Stimulated activated CD4-positive, alpha-beta T cell treated with anti-CD3 and anti-CD28 coated beads, Interleukin-12 subunit alpha, Interleukin-12 subunit beta, amount 100 ng/mL, for 48 hours (primary cell): ENCODE data around the gene IPO13.
A peak's percentile ranks its signal among the peaks of the same experiment; 100 is the strongest.

Source experiments
- DNase-seq, 3 donors: peaks; one replicate each; pipeline ENCODE4 v3.0.0-alpha.2; 2020; ENCODE audit warnings: low read depth in 2 of 3, low spot score in 1 of 3

The IPO13 gene

DNA sequence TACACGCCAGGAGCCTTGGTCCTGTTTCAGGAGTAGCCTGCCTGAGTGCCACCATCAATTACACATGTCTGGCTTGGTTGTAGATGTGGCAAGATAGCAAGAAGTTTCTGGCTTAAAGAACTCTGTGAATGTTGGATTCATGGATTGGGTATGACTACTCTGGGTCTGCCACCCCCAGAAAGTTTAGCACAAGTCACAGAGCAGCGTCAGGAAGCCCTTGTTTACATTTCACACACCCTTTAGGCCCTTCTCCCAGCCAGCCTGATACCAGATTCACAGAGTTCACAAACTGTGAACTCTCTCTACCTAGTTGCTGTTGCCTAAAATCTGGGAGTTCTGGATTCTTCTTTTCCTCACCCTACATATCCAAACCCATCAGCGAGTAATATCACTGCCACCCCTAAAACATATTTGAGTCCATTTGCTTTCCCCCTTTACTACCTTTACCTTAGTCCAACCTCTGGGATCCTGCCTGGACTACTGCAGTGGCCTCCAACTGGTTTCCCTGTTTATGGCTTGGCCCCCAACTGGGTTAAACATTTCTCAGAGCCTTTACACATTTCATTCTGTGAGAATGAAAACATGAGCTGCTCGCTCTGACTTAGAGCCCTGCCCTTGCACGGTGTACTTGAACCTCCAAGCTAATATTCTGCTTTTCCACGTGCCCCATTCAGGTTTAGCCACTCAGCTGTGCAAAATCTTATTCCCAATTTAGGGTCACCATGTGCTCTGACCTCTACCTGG is 40.6 kb downstream of the IPO13 start:
- no peak for DNase-seq

DNA sequence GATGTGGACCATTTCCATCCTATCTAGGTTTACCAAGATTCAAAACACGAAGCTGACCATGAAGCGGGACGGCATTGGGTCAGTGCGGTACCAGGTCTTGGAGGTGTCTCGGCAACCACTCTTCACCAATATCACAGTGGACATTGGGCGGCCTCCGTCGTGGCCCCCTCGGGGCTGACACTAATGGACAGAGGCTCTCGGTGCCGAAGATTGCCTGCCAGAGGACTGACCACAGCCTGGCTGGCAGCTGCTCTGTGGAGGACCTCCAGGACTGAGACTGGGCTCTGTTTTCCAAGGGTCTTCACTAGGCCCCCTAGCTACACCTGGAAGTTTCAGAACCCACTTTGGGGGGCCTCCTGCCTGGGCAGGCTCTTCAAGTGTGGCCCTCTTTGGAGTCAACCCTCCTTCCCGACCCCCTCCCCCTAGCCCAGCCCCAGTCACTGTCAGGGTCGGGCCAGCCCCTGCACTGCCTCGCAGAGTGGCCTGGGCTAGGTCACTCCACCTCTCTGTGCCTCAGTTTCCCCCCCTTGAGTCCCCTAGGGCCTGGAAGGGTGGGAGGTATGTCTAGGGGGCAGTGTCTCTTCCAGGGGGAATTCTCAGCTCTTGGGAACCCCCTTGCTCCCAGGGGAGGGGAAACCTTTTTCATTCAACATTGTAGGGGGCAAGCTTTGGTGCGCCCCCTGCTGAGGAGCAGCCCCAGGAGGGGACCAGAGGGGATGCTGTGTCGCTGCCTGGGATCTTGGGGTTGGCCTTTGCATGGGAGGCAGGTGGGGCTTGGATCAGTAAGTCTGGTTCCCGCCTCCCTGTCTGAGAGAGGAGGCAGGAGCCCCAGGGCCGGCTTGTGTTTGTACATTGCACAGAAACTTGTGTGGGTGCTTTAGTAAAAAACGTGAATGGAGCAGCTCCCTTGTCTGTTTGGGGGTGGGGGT is 43.8 kb downstream of the IPO13 start:
- DNase-seq = no peak

DNA sequence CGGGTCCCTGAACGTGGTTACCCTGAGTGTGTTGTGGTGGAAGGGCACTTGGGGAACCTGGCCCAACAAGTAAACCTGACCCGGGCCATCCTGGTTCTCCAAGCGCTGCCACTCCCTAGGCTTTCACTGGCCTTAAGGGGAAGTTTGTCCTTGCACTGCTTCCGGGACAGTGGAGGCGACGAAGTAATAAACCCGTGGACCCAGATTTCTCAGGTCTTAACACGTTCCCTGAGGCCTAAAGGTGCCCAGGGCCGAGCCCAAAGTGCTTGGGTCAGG is 44.4 kb downstream of the IPO13 start:
- DNase-seq = no peak

DNA sequence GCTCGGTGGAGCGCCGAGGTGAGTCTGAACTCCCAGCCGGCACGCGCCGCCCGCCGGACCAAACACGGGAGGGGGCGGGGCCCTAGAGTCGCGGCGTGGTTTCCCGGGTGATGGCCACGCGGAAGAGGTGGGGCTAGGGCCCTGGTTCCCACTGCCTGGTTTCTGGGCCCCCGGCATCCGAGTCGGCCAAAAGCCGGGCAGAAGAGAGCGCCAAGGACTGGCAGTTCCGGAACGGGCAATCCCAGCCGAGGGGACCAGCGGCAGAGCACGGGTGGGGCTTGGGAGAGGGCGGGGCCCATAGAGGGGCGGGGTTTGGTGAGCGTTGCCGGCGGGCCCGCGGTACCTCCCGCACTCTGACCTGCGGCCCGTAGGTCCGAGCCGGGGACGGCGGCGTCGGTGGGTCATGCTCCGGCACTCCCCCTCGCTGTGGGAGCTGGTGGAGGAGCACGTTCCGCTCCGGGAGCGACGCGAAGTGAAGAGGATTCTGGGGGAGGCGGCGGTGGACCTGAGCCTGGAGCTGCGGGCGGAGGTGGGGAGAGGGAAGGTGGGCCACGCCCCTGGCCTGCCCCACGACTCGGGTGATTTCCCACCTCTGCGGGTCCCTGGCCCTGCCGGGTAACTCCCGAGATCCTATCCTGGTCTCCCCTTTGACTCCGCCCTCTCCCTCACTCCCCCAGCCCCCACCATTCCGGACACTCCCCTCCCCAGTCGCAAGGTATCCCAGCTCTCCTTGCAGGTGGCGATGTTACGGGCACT is 44.9 kb downstream of the IPO13 start, which contains the start of gene CCDC24:
TSS of gene CCDC24 (plus strand) at position 124 of the 756 bp plus-strand sequence. CDS start at position 404, 280 bp downstream.
- peak; percentile 46 to 70 (median 58) for DNase-seq

DNA sequence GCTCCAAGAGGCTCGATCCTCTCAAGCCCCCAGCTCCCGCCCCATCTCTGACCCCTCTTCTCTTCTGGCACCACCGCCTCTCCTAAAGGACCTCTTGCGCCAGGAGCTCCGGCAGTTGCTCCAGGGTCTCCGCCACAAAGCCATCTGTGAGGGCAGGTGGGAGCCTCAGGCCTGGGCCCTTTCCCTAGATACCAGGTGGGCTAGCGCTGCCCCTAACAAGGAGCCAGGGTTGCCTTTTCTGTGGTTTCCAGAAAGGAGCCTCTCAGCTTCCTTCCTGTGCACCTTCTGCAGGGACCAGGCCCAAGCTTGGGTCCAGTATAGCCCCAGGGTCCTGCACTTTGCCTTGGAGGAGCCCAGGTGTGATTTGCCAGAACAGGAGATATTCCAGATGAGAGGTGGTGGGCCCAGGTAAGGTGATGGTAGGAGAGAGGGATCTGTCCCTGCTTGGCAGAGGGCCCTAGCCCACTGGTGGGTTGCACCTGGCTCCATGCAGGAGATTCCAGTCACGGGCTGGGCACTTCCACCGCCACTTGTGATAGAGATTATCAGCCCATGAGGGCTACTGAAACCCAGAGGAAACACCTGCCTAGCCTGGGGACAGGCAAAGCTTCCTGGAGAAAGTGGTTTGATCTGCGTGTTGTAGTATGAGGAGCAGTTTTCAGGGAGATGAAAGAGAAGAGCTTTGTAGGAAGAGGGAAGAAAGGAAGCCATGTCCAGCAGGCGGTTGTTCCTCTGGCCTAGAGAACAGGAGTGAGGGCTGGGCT is 45.7 kb downstream of the IPO13 start:
- no peak for DNase-seq

DNA sequence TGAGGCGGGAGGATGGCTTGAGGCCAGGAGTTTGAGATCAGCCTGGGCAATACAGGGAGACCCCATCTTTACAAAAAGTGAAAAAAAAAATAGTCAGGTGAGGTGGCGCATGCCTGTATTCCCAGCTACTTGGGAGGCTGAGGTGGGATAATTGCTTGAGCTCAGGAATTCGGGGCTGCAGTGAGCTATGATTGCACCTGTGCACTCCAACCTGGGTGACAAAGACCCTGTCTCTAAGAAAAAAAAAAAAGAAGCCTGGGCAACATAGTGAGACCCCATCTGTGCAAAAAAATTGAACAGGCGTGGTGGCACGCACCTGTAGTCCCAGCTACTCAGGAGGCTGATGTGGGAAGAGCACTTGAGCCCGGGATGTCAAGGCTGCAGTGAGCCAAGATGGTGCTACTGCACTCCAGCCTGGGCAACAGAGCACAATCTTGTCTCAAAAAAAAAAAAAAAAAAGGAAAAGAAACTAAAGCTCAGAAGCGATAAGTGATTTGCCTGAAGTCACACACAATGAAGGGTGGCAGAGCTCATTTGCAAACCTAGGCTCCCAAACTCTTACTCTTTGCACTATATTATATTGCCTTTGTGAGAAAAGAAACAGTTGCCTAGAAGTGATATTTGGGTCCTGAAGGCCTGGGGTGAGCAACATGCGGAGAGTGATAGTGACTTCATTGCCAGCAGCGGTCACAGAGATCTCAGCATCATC is 46.6 kb downstream of the IPO13 start:
- DNase-seq = no peak

DNA sequence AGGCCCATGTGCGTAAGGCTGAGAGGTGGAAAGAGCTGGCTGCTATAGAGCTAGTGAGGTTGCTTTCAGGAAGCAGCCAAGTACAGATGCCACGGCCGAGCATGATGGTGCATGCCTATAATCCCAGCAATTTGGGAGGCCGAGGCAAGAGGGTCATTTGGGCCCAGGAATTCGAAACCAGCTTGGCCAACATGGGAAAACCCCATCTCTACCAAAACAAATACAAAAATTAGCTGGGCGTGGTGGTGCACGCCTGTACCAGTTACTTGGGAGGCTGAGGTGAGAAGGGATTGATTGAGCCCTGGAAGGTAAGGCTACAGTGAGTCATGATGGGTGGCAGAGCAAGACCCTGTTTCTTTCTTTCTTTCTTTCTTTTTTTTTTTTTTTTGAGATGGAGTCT is 47.3 kb downstream of the IPO13 start:
- no peak for DNase-seq

DNA sequence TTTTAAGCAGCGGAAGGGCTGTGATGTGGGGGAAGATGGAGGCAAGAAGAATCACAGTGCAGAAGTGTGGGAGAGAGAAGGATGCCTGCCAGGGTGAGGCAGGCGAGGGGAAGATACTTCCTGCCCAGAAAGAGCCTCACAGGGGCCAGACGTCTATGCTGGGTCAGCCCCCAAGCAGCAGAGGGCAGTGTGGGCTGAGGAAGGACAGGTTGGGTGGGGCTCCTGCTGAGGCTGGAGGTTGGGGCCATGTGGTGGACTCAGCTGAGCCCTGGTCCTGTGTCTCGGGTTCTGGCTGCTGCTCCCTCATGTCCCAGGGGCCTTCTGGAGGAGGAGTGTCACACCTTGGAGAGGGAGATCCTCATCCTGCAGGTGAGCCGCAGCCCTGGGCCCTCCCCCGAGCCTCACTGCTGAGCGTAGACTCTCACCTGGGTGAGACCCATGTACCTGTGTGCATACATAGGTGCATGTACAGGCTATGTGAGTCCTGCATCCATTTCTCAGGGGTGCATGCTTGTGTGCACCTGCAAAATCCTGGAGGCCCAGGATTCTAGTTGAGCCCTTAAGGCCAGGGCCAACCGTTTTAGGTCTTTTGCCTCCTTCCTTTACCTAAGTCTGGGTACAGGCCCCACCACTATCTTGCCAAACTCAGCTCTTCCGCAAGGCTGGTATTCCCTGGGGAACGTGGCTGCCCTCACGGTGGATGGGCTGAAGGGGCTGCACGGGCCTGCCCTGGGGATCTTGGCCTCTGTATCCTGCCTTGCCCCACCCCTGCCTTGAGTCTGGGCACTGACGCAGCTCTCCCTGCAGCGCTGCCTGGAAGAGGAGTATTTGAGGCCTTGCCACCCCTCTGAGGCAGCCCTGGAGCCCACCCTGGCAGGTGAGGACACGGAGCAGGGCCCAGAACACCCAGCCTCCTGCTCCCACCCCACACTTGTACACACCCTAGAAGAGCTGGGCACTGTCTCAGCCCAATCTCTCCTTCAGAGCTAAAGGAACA is 48.3 kb downstream of the IPO13 start:
- no peak for DNase-seq

DNA sequence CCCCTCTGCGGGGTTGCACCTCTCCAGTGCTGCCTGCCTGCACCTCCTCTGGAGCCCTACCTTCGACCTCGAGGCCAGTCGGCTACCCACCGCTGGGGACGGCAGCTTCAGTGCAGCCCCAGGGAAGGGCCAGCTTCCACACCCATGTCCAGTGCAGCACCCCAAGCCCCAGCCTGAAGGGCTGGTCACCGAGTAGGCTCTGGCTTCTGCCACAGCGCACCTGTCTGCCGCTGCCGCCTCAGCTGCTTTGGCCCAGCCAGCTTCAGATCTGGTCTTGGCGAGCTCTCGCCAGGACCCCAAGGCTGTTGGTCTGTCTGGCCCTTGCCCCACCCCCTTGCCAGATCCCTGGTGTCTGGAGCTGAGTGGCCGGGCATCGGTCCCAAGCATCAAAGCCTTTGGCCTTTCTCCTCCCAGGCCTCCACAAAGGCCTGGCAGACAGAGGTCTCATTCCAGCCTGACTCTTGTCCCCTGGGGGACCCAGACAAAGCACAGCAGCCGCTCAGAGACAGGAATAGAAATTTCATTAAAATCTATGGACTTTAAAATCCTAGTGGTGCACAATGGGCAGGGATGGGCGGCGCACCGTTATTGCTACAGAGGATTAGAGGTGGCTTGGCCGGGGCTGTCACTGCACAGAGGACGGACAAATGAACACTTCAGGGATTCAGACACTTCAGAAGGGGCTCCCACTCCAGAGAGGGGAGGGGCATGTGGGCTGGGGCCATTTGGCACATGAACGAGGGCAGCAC is 49.4 kb downstream of the IPO13 start:
- DNase-seq = no peak

DNA sequence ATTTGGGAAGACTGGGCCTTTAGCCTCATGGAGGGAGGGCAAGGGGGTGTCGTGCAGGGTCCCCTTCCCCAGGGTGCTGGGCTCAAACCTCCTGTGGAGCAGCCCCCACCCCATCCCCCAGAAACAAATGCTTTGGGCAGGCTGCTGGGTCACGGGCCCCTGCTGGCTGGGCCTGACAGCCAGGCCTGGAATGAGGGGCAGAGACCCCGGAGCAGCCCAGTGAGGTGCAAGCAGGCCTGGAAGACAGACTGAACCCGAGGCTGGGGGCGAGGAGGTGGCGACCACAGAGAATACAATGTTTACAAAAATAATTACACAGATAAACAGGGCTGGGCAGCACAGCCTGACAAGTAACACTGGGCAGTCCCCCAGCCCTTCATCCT is 50.0 kb downstream of the IPO13 start:
- no peak for DNase-seq

DNA sequence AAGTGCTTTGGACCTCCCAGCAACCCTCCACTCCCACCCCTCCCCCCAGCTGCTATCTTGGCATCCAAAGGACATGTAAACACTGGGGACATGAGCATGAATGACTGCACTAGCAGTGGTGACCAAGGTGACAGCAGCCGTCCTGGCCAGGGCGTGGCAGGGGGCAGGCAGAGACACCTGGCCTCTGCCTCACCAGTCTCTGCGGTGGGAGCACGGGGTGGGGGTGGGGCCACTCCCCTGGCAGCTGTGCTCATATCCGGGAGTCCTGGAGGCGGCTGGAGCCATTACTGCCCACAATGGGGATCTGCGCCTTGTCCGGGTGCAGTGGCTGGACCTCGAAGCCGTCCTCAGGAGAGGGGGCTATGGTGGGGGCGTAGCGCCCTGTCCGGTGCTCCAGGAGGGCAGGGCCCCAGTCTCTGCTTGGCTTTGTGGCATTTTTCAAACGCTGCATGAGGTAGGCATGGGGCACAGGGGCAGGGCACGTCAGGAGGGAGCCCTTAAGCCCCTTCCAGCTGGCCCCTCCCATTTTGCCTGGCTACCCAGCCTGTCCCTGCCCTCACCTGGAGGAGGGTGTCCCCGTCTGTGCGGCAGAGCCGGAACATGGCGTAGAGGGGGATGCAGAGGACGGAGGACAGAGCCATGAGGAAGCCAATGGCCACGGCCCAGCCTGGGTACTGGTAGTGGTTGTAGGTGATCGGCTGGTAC is 50.7 kb downstream of the IPO13 start:
- no peak for DNase-seq

DNA sequence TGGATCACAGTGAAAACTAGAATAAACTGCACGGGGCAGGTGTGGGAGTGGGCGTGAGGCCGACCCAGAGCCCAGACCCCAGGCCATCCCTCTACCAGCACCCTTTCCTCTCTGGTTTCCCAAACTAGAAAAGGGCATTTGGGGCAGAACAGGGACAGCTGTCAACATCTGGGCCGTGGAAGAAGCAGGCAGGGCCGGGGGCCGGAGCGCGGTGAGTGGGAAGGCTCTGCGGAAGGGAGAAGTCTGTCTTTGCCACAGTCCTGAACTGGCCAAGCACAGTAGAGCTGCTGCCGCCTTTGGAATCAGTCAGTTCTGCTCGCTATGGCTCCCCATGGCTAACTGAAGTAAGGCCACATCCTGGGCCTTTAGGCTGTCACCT is 51.2 kb downstream of the IPO13 start:
- DNase-seq = no peak

DNA sequence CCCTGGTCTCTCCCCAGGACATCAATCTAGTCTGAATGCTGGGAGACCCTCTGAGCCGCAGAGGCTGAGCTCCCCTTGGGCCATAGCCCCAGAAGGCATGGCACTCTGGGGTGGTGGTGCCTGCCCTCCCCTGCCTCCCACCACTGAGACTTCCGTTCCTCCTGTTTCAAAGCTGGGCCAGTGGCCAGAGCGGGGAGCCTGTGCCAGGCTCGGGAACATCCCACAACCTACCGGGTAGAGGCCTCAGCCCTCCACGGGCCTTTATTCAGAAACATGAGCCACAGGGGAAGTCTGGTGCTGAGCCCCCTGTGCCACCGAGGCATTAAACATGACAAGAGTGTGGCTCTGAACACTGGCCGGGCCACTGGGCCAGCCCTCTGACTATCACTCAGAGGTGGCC is 52.7 kb downstream of the IPO13 start:
- DNase-seq = no peak

DNA sequence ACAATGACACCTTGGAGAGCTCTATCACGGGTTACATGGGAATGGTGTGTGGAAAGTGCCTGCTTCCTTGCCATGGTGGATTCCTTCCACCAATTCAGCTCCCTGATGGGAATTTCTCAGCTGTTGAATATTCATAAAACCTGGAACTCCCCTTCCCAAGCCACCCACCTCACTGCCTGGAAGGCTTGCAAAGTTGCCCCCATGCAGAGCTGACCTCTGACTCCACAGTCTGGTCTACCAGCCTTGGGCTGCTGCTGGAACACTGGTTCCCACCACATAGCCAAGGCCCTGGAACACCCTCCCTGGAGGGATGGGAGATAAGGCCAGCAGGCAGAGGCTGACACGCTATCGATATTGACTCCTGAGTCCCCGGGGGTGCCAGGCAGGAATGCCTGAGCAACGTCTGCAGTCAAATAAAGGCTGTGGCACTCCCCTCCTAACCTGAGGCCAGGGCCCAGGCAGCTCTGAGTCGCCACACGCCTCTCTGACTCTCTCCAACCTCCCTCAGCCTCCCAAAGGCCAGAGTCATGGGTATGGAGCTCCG is 53.4 kb downstream of the IPO13 start:
- DNase-seq = no peak

DNA sequence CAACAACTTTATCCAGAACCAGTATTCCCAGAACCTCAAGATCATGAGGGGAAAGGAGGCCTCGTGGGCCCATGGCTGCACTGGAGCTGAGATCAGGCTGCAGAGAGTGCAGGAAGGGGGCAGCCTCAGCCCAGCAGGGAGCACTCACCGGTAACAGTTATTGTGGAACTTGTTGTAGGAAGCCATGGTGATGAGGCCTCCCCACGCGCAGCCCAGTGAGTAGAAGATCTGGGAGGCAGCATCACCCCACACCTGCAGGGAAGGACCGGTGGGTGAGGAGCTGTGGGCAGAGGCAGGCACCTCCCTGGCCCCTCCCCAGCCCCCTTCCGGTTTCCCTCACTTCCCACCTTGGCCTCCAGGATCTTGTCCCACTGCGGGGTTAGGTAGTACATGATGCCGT is 55.4 kb downstream of the IPO13 start:
- no peak for DNase-seq

DNA sequence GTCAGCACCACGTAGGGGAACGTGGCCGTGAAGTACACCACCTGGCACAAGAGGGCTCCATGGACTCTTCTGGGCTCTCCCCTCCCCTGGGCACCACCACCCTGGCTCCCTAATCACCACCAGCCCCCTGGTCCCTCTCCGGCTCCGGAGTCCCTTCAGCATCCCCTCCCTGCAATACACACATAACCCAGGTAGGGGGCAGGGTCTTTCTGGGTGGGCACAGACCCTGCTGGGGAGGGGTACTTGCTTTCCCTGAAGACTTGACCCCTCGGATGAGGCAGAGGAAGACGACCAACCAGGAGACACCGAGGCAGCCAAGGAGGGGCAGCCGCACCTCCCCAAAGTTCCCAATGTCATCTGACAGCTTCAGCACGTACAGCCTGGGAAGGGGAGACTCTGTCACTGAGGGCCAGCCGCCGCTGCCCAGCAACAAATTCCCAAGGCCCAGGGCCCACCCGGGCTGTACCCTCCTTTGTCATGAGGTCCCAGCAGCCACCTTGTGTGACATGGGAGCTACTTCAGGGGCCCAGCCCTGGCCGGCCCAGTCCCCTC is 55.9 kb downstream of the IPO13 start:
- no peak for DNase-seq

DNA sequence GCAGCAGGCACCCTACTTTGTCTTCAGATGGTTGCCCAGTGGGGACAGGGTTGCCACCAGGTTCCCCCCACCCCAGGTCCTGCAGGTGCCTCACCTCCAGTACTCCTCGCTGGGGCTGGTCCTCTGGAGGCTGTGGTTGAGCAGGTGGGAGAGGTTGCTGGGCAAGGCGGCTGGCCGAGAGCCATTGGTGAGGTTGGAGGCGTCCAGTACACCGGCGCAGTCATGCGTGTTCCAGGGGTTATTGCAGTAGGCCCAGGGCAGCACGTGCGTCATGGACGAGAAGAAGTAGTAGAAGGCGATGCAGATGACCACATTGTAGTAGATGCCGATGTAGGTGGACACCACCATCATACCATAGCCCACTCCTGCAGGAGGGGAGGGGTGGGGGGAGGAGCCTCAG is 61.5 kb downstream of the IPO13 start:
- DNase-seq = no peak
